Mesenchymal stem cell (in vitro differentiated cells and primary cell): ENCODE measurements around the gene KISS1R.
A peak's percentile ranks its signal among the peaks of the same experiment; 100 is the strongest.

Experiments used
- DNase-seq: peaks from one replicate; pipeline ENCODE4 v3.0.0-alpha.2; 2013
- H2AFZ ChIP-seq: one replicate; pipeline ENCODE4 v1.6.1; 2013; ENCODE audit warnings: low read depth, mild to moderate bottlenecking, control low read depth, inconsistent platforms, low read length, moderate library complexity
- H2AK5ac ChIP-seq: 2 replicates; pipeline ENCODE4 v1.6.1; 2013; ENCODE audit warnings: low read length, moderate library complexity, mild to moderate bottlenecking, inconsistent platforms; ENCODE audit not compliant: severe bottlenecking
- H2BK120ac ChIP-seq: one replicate; pipeline ENCODE4 v1.6.1; 2013; ENCODE audit warnings: low read depth, mild to moderate bottlenecking, inconsistent platforms, low read length, moderate library complexity
- H2BK12ac ChIP-seq, 2 experiments: one replicate each; pipeline ENCODE4 v1.6.1; 2013; ENCODE audit warnings: inconsistent platforms in 2 of 2, low read length in 2 of 2, mild to moderate bottlenecking in 2 of 2, moderate library complexity in 2 of 2, control low read depth in 1 of 2
- H2BK15ac ChIP-seq: one replicate; pipeline ENCODE4 v1.6.1; 2013; ENCODE audit warnings: mild to moderate bottlenecking, low read depth, inconsistent platforms; ENCODE audit not compliant: poor library complexity, severe bottlenecking
- H2BK5ac ChIP-seq: 2 replicates; pipeline ENCODE4 v1.6.1; 2013; ENCODE audit warnings: low read depth, mild to moderate bottlenecking, low read length, control low read depth, inconsistent platforms; ENCODE audit not compliant: poor library complexity, severe bottlenecking
- H3K14ac ChIP-seq, 2 experiments: one replicate each; pipeline ENCODE4 v1.6.1; 2013; ENCODE audit warnings: inconsistent platforms in 2 of 2, low read length in 2 of 2, control low read depth in 1 of 2, mild to moderate bottlenecking in 1 of 2, moderate library complexity in 1 of 2
- H3K18ac ChIP-seq, 2 experiments: one replicate each; pipeline ENCODE4 v1.6.1; 2013; ENCODE audit warnings: inconsistent platforms in 2 of 2, low read length in 2 of 2, control low read depth in 1 of 2, low read depth in 1 of 2, mild to moderate bottlenecking in 1 of 2
- H3K23ac ChIP-seq, 2 experiments: one replicate each; pipeline ENCODE4 v1.6.1; 2013; ENCODE audit warnings: inconsistent platforms in 2 of 2, low read length in 2 of 2, mild to moderate bottlenecking in 2 of 2, moderate library complexity in 2 of 2, control low read depth in 1 of 2
- H3K27ac ChIP-seq: 2 replicates; pipeline ENCODE4 v1.5.1; 2013; ENCODE audit warnings: mild to moderate bottlenecking, moderate library complexity, low read length, control low read depth, inconsistent platforms; ENCODE audit not compliant: poor library complexity, severe bottlenecking
- H3K27me3 ChIP-seq, 2 experiments: 2 replicates each; pipeline versions ENCODE4 v1.6.1 to v1.7.0; 2013; ENCODE audit warnings: low read length in 2 of 2, mild to moderate bottlenecking in 2 of 2, moderate library complexity in 2 of 2, control low read depth in 1 of 2, inconsistent platforms in 1 of 2; ENCODE audit not compliant: control insufficient read depth in 1 of 2, insufficient read depth in 1 of 2
- H3K36me3 ChIP-seq, 2 experiments: 2 replicates each; pipeline versions ENCODE4 v1.6.1 to v1.7.0; 2013; ENCODE audit warnings: low read length in 2 of 2, control low read depth in 1 of 2, inconsistent platforms in 1 of 2, low read depth in 1 of 2, mild to moderate bottlenecking in 1 of 2; ENCODE audit not compliant: insufficient read depth in 2 of 2, control insufficient read depth in 1 of 2
- H3K4ac ChIP-seq, 2 experiments: one replicate each; pipeline ENCODE4 v1.6.1; 2013; ENCODE audit warnings: inconsistent platforms in 2 of 2, low read length in 2 of 2, mild to moderate bottlenecking in 2 of 2, moderate library complexity in 2 of 2, control low read depth in 1 of 2, low read depth in 1 of 2
- H3K4me1 ChIP-seq: 2 replicates; pipeline ENCODE4 v1.6.1; 2013; ENCODE audit warnings: low read depth, low read length, control low read depth; ENCODE audit not compliant: control insufficient read depth, insufficient read depth
- H3K4me2 ChIP-seq: 2 replicates; pipeline ENCODE4 v1.6.1; 2013; ENCODE audit warnings: low read length, mild to moderate bottlenecking, inconsistent platforms; ENCODE audit not compliant: poor library complexity, severe bottlenecking
- H3K4me3 ChIP-seq, 2 experiments: 2 replicates each; pipeline versions ENCODE4 v1.5.1 to v1.7.0; 2013; ENCODE audit warnings: low read length in 2 of 2, mild to moderate bottlenecking in 2 of 2, control low read depth in 1 of 2, low read depth in 1 of 2; ENCODE audit not compliant: insufficient read depth in 1 of 2
- H3K79me1 ChIP-seq: replicated peaks from 2 replicates; pipeline ENCODE4 v1.6.1; 2013; ENCODE audit warnings: mild to moderate bottlenecking, control low read depth, low read length, inconsistent platforms; ENCODE audit not compliant: poor library complexity, severe bottlenecking
- H3K9ac ChIP-seq: 2 replicates; pipeline ENCODE4 v1.7.0; 2013; ENCODE audit warnings: mild to moderate bottlenecking, low read length, moderate library complexity
- H3K9me3 ChIP-seq: 2 replicates; pipeline ENCODE4 v1.7.0; 2013; ENCODE audit warnings: mild to moderate bottlenecking, low read length; ENCODE audit not compliant: control insufficient read depth
- H4K8ac ChIP-seq: one replicate; pipeline ENCODE4 v1.6.1; 2013; ENCODE audit warnings: inconsistent platforms, mild to moderate bottlenecking, low read length, moderate library complexity
- H4K91ac ChIP-seq: one replicate; pipeline ENCODE4 v1.6.1; 2013; ENCODE audit warnings: mild to moderate bottlenecking, low read length, inconsistent platforms
- WGBS: methylation state at CpG from one replicate; pipeline ENCODE4 v1.1.7; 2013; ENCODE audit warnings: mixed read lengths; 5-methylcytosine and 5-hydroxymethylcytosine counted together

KISS1R gene

GRCh38 chr19:948842-949496 is 31.8 kb downstream of the KISS1R start:
- Histone ChIP-seq H4K8ac (no peak overlapping the region), H3K9me3 (no peaks in the 10 kb centered on the region), H3K14ac (no peak overlapping the region), H3K36me3 (peaks cover 4 to 52% of the 10 kb centered on the region in 2 experiments), H2AK5ac (peak overlapping the region; percentile 39), H3K4me2 (no peak overlapping the region), H3K79me1 (no peaks in the 10 kb centered on the region), H3K27ac (no peak overlapping the region), H4K91ac (no peak overlapping the region), H3K23ac (no peak overlapping the region), H3K4ac (no peak overlapping the region), H2AFZ (no peak overlapping the region), H2BK15ac (no peak overlapping the region), H3K4me1 (peaks cover 72% of the 10 kb centered on the region), H2BK12ac (no peak overlapping the region), H2BK5ac (no peak overlapping the region), H3K4me3 (no peak overlapping the region), H2BK120ac (no peak overlapping the region), H3K27me3 (no peaks in the 10 kb centered on the region), H3K18ac (no peak overlapping the region), H3K9ac (no peak overlapping the region)
- no peak for DNase-seq
- 94% methylated on average over 22 of the region's 25 CpGs for WGBS

- H2AFZ ChIP-seq, result no peak overlapping the region
- 93% methylated on average over 15 of the region's 17 CpGs for WGBS
- no peaks in the 10 kb centered on the region for H3K9me3 ChIP-seq
- no peak overlapping the region for H3K4me3 ChIP-seq
- H2AK5ac ChIP-seq, result peak overlapping the region; percentile 63
- H3K9ac ChIP-seq, result no peak overlapping the region
- H2BK15ac ChIP-seq, result no peak overlapping the region
- no peak overlapping the region for H2BK120ac ChIP-seq
- H3K18ac ChIP-seq, result no peak overlapping the region
- peaks cover 75% of the 10 kb centered on the region for H3K4me1 ChIP-seq
- H3K27ac ChIP-seq, result peak overlapping the region; percentile 4
- no peak for DNase-seq
- no peak overlapping the region for H3K4me2 ChIP-seq
- no peak overlapping the region for H3K14ac ChIP-seq
- peak overlapping the region; percentile 30 for H4K8ac ChIP-seq
- no peaks in the 10 kb centered on the region for H3K27me3 ChIP-seq
- H4K91ac ChIP-seq, result peak overlapping the region; percentile 82
- H3K23ac ChIP-seq, result no peak overlapping the region
- peak overlapping the region; percentile 41 to 80 for H2BK12ac ChIP-seq
- peaks cover 0 to 36% of the 10 kb centered on the region in 2 experiments for H3K36me3 ChIP-seq
- H2BK5ac ChIP-seq, result no peak overlapping the region
- no peaks in the 10 kb centered on the region for H3K79me1 ChIP-seq
- H3K4ac ChIP-seq, result peak overlapping the region in 1 of 2 experiments; percentile 54
Observed at GRCh38 chr19:950352-951066, 33.4 kb downstream of the KISS1R start.

- H3K23ac ChIP-seq, result no peak overlapping the region
Observed at GRCh38 chr19:952049-952679, 35.0 kb downstream of the KISS1R start.

More at GRCh38 chr19:952049-952679, 35.0 kb downstream of the KISS1R start:
- Histone ChIP-seq H3K36me3 (peaks cover 0 to 33% of the 10 kb centered on the region in 2 experiments), H3K79me1 (no peaks in the 10 kb centered on the region), H3K18ac (peak overlapping the region; percentile 89 to 95), H2AFZ (no peak overlapping the region), H3K14ac (peak overlapping the region; percentile 64 to 82), H4K91ac (peak overlapping the region; percentile 99), H2BK12ac (peak overlapping the region; percentile 51 to 85), H3K27me3 (no peaks in the 10 kb centered on the region), H3K4me1 (peaks cover 84% of the 10 kb centered on the region), H3K4ac (peak overlapping the region; percentile 92 to 94), H2BK15ac (peak overlapping the region; percentile 93), H2AK5ac (peak overlapping the region; percentile 95), H4K8ac (peak overlapping the region; percentile 96), H3K4me2 (peak overlapping the region; percentile 62), H3K9ac (no peak overlapping the region), H2BK120ac (peak overlapping the region; percentile 99), H2BK5ac (peak overlapping the region; percentile 94), H3K27ac (peak overlapping the region; percentile 87), H3K9me3 (no peaks in the 10 kb centered on the region), H3K4me3 (no peak overlapping the region)
- 66% methylated on average over 14 of the region's 14 CpGs for WGBS
- DNase-seq, result no peak
